Activated CD8-positive, alpha-beta T cell treated with anti-CD3 and anti-CD28 coated beads for 36 hours (primary cell): ENCODE results near the gene NSUN7. TPM values are rescaled to one million over a fixed set of nuclear protein-coding genes. Genes with fewer than 3 reads are reported as not detected.

Source experiments
- ATAC-seq: fragments of 200-7000 bp; cut with Tn5 transposase; one replicate; pipeline ENCODE4 v1.10.0; 2021; ENCODE audit warnings: mild to moderate bottlenecking, moderate library complexity
- CTCF ChIA-PET: fragments of 350-600 bp; sonication (Branson Sonifier 250); formaldehyde crosslinking; loops from one replicate; lab custom pipeline; 2021; ENCODE audit warnings: antibody characterized with exemption; lab: Charles Lee
- POLR2A ChIA-PET: fragments of 350-600 bp; sonication (Branson Sonifier 250); formaldehyde crosslinking; loops from one replicate; lab custom pipeline; 2021; ENCODE audit warnings: antibody characterized with exemption; lab: Charles Lee
- DNase-seq: peaks from one replicate; pipeline ENCODE4 v3.0.0-alpha.2; 2020
- H3K27ac Mint-ChIP-seq: one replicate; pipeline ENCODE4 v1.8.0; 2021; ENCODE audit warnings: mild to moderate bottlenecking, mixed read lengths
- H3K27me3 Mint-ChIP-seq: one replicate; pipeline ENCODE4 v1.8.0; 2021; ENCODE audit warnings: mixed read lengths
- H3K36me3 Mint-ChIP-seq: one replicate; pipeline ENCODE4 v1.8.0; 2021; ENCODE audit warnings: low read depth, mixed read lengths
- H3K4me1 Mint-ChIP-seq: one replicate; pipeline ENCODE4 v1.8.0; 2021; ENCODE audit warnings: low read depth, mixed read lengths
- H3K4me3 Mint-ChIP-seq: one replicate; pipeline ENCODE4 v1.8.0; 2021; ENCODE audit warnings: mild to moderate bottlenecking, moderate library complexity, mixed read lengths
- H3K9me3 Mint-ChIP-seq: one replicate; pipeline ENCODE4 v1.8.0; 2021; ENCODE audit warnings: mixed read lengths
- CTCF ChIP-seq: fragments of 200-600 bp; IDR thresholded peaks from one replicate; pipeline ENCODE4 v1.8.0; 2022; ENCODE audit warnings: antibody characterized with exemption, mild to moderate bottlenecking
- intact Hi-C: fragments of 100-400 bp; cut with micrococcal nuclease; formaldehyde crosslinking; loops from one replicate; pipeline ENCODE4 v1.10.0; 2022
- total RNA-seq, 2 experiments: library from RNA; stranded (reverse); gene quantifications; one replicate each; pipeline ENCODE4 v1.2.3, GENCODE V29; 2021

Gene NSUN7
- total RNA-seq, 2 experiments from 2014 or later: 0.20 to 0.22 TPM

GRCh38 chr4:40728333-40728732 lies 21.4 kb upstream of the NSUN7 start:
- DNase-seq (no peak), ATAC-seq (no peak)
- intact Hi-C loops: no loop called here
- no peak overlapping the region for H3K27ac Mint-ChIP-seq
- H3K4me1 Mint-ChIP-seq: peaks cover 18% of the 10 kb centered on the region
- H3K4me3 Mint-ChIP-seq: no peak overlapping the region
- CTCF ChIA-PET: no interaction called here
- H3K9me3 Mint-ChIP-seq: no peaks in the 10 kb centered on the region
- POLR2A ChIA-PET: no interaction called here
- H3K27me3 Mint-ChIP-seq: peaks cover 12% of the 10 kb centered on the region
- TF ChIP-seq CTCF: no peak
- H3K36me3 Mint-ChIP-seq: no peaks in the 10 kb centered on the region

- Mint-ChIP-seq H3K27ac (no peak overlapping the region), H3K36me3 (no peaks in the 10 kb centered on the region), H3K4me1 (peaks cover 14% of the 10 kb centered on the region), H3K4me3 (no peak overlapping the region), H3K9me3 (no peaks in the 10 kb centered on the region), H3K27me3 (peaks cover 12% of the 10 kb centered on the region)
- ChIA-PET POLR2A (no interaction called here), CTCF (no interaction called here)
- no peak for TF ChIP-seq CTCF
- ATAC-seq (no peak), DNase-seq (no peak)
- intact Hi-C loops: no loop called here
These were observed 20.2 kb upstream of the NSUN7 start for GRCh38 chr4:40729555-40729954.

GRCh38 chr4:40730091-40730679 lies 19.6 kb upstream of the NSUN7 start:
- no peak for TF ChIP-seq CTCF
- no peak for ATAC-seq
- ChIA-PET POLR2A (no interaction called here), CTCF (no interaction called here)
- no peak overlapping the region for H3K27ac Mint-ChIP-seq
- H3K36me3 Mint-ChIP-seq: no peaks in the 10 kb centered on the region
- H3K27me3 Mint-ChIP-seq: peaks cover 12% of the 10 kb centered on the region
- intact Hi-C loops: no loop called here
- peaks cover 14% of the 10 kb centered on the region for H3K4me1 Mint-ChIP-seq
- no peak for DNase-seq
- H3K4me3 Mint-ChIP-seq: no peak overlapping the region
- H3K9me3 Mint-ChIP-seq: no peaks in the 10 kb centered on the region

- intact Hi-C loops: no loop called here
- H3K4me1 Mint-ChIP-seq: peaks cover 14% of the 10 kb centered on the region
- CTCF ChIA-PET: interaction anchor here (1.2 to 7.5 kb wide), 3 partner anchors 111 to 196 kb away, joined by 3 to 89 read pairs (median 3); no protein-coding TSS in a partner anchor
- no peak for TF ChIP-seq CTCF
- no peaks in the 10 kb centered on the region for H3K9me3 Mint-ChIP-seq
- no peaks in the 10 kb centered on the region for H3K36me3 Mint-ChIP-seq
- H3K4me3 Mint-ChIP-seq: no peak overlapping the region
- ATAC-seq (no peak), DNase-seq (no peak)
- POLR2A ChIA-PET: no interaction called here
- peaks cover 13% of the 10 kb centered on the region for H3K27me3 Mint-ChIP-seq
- peak overlapping the region; percentile 0 for H3K27ac Mint-ChIP-seq
These were observed 18.4 kb upstream of the NSUN7 start for GRCh38 chr4:40731361-40731760.

- Mint-ChIP-seq H3K4me1 (peaks cover 14% of the 10 kb centered on the region), H3K36me3 (no peaks in the 10 kb centered on the region), H3K27me3 (peaks cover 10% of the 10 kb centered on the region), H3K27ac (peak overlapping the region; percentile 0), H3K4me3 (no peak overlapping the region), H3K9me3 (no peaks in the 10 kb centered on the region)
- intact Hi-C loops: no loop called here
- POLR2A ChIA-PET: interaction anchor here (0.6 kb wide), 1 partner anchor 13 kb away, joined by 4 read pairs; no protein-coding TSS in a partner anchor
- DNase-seq: peak; percentile 52
- ATAC-seq: peak; percentile 84
- no peak for TF ChIP-seq CTCF
- CTCF ChIA-PET: interaction anchor here (1.2 to 7.5 kb wide), 3 partner anchors 111 to 196 kb away, joined by 3 to 89 read pairs (median 3); no protein-coding TSS in a partner anchor
These were observed 17.9 kb upstream of the NSUN7 start for GRCh38 chr4:40731792-40732245.
